Choroid plexus epithelial cell (primary cell): ENCODE results near the gene FRMD3.

Experiments
- DNase-seq: peaks from one replicate; pipeline ENCODE4 v3.0.0-alpha.2; 2010; ENCODE audit warnings: low read depth
- H3K4me3 ChIP-seq: 2 replicates; pipeline ENCODE4 v1.5.1; 2011; ENCODE audit warnings: low read depth, mild to moderate bottlenecking, control low read depth, low read length, moderate library complexity
- CTCF ChIP-seq: conservative IDR thresholded peaks from 2 replicates; pipeline ENCODE4 v1.5.1; 2011; ENCODE audit warnings: low read depth, mild to moderate bottlenecking, control low read depth, inconsistent platforms, low read length, moderate library complexity

Gene FRMD3

GRCh38 chr9:83570359-83570758, 32.2 kb upstream of the FRMD3 start:
- no peak for TF ChIP-seq CTCF
- no peak overlapping the region for H3K4me3 ChIP-seq
- DNase-seq: peak; percentile 54

DNA sequence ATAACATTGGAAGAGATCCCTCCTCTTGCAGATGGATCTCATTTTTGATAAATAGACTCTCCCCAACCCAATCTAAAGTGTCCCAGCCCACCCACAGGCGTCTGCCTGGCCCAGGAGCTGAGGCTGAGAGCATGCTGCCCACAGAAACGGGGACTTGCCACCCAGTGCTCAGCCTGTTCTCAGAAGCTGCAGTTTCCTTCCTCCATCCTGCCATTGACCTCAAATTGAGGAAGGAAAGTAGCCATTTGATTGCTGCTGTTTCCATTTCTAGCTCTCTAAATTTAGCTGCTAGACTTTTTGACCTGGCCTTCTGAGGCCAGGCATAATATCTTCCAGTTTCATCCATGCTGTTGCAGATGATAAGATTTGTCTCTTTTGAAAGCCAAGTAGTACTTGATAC, 31.1 kb upstream of the FRMD3 start:
- DNase-seq: no peak
- no peak for TF ChIP-seq CTCF

GRCh38 chr9:83563360-83563759, 25.2 kb upstream of the FRMD3 start:
- no peak for DNase-seq
- no peak overlapping the region for H3K4me3 ChIP-seq
- no peak for TF ChIP-seq CTCF

More for the DNA sequence above, 31.1 kb upstream of the FRMD3 start:
- H3K4me3 ChIP-seq: no peak overlapping the region

GRCh38 chr9:83560169-83560826, 22.1 kb upstream of the FRMD3 start:
- no peak for DNase-seq
- TF ChIP-seq CTCF: no peak
- no peak overlapping the region for H3K4me3 ChIP-seq

GRCh38 chr9:83557771-83558170, 19.6 kb upstream of the FRMD3 start:
- no peak for TF ChIP-seq CTCF
- DNase-seq: no peak
- no peak overlapping the region for H3K4me3 ChIP-seq

GRCh38 chr9:83557317-83557716, 19.1 kb upstream of the FRMD3 start:
- no peak overlapping the region for H3K4me3 ChIP-seq
- no peak for DNase-seq
- TF ChIP-seq CTCF: no peak

DNA sequence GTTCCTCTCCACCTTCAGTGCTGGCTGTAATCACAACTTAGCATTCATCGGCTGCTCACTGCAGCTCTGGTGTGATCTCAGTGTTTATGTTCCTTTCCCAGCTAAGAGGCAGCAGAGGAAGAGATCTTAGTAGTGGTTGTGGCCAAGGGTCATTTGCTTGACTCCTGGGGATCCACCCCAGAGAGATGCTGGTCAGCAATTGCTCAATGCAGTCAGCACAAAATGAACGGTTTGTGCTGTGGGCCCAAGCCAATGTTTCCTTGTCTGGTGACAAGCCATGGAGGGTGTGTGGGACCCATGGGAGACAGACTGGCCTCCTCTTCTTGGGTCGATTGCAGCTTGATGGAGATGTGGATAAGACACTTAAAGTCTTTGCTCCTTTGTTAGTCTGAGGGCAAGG, 16.1 kb upstream of the FRMD3 start:
- no peak overlapping the region for H3K4me3 ChIP-seq
- TF ChIP-seq CTCF: no peak
- DNase-seq: peak; percentile 74
